OCI-M2 (cell line): Measurements from ENCODE around the gene KANSL1.
"Not testable (repeated sequence)": the region's sequence is repeated elsewhere in the genome, so short reads cannot be mapped to it uniquely, and the experiment has no call there.

Experiments
- DNase-seq: peaks from one replicate; lab custom pipeline; 2025; ENCODE audit not compliant: unreplicated experiment; lab: John Stamatoyannopoulos, UW

KANSL1 gene

GRCh38 chr17:46026166-46027047 is 166.8 kb downstream of the KANSL1 start:
- no peak for DNase-seq

DNA sequence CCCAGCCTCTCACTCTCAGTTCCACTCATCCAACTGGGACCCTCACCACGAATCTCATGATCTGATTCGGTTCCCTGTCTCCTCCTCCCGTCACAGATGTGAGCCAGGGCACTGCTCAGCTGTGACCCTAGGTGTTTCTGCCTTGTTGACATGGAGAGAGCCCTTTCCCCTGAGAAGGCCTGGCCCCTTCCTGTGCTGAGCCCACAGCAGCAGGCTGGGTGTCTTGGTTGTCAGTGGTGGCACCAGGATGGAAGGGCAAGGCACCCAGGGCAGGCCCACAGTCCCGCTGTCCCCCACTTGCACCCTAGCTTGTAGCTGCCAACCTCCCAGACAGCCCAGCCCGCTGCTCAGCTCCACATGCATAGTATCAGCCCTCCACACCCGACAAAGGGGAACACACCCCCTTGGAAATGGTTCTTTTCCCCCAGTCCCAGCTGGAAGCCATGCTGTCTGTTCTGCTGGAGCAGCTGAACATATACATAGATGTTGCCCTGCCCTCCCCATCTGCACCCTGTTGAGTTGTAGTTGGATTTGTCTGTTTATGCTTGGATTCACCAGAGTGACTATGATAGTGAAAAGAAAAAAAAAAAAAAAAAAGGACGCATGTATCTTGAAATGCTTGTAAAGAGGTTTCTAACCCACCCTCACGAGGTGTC is 167.6 kb downstream of the KANSL1 start:
- no peak for DNase-seq

DNA sequence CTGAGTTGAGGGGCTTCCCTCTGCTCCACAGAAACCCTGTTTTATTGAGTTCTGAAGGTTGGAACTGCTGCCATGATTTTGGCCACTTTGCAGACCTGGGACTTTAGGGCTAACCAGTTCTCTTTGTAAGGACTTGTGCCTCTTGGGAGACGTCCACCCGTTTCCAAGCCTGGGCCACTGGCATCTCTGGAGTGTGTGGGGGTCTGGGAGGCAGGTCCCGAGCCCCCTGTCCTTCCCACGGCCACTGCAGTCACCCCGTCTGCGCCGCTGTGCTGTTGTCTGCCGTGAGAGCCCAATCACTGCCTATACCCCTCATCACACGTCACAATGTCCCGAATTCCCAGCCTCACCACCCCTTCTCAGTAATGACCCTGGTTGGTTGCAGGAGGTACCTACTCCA is 168.2 kb downstream of the KANSL1 start:
- DNase-seq, result no peak

DNA sequence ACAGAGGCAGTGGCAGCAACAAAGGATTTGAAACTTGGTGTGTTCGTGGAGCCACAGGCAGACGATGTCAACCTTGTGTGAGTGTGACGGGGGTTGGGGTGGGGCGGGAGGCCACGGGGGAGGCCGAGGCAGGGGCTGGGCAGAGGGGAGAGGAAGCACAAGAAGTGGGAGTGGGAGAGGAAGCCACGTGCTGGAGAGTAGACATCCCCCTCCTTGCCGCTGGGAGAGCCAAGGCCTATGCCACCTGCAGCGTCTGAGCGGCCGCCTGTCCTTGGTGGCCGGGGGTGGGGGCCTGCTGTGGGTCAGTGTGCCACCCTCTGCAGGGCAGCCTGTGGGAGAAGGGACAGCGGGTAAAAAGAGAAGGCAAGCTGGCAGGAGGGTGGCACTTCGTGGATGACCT is 168.6 kb downstream of the KANSL1 start:
- no peak for DNase-seq

DNA sequence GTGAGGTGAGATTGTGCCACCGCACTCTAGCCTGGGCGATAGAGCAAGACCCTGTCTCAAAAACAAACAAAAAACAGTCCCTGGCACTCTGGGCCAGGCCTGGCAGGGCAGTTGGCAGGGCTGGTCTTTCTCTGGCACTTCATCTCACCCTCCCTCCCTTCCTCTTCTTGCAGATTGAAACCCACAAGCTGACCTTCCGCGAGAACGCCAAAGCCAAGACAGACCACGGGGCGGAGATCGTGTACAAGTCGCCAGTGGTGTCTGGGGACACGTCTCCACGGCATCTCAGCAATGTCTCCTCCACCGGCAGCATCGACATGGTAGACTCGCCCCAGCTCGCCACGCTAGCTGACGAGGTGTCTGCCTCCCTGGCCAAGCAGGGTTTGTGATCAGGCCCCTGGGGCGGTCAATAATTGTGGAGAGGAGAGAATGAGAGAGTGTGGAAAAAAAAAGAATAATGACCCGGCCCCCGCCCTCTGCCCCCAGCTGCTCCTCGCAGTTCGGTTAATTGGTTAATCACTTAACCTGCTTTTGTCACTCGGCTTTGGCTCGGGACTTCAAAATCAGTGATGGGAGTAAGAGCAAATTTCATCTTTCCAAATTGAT is 169.3 kb downstream of the KANSL1 start:
- no peak for DNase-seq

DNA sequence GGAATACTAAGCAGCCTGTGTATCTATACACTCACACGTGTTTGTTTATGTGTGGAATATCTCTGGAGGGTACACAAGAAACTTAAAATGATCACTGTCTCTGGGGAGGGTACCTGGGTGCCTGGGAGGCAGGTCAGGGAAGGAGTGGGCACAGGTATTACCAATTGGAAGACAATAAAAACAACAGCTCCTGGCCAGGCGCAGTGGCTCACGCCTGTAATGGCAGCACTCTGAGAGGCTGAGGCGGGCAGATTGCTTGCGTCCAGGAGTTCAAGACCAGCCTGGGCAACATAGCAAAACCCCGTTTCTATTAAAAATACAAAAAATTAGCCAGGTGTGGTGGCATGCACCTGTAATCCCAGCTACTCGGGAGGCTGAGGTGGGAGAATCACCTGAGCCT is 169.9 kb downstream of the KANSL1 start:
- DNase-seq, result not testable (repeated sequence)

GRCh38 chr17:46020998-46021397 is 172.2 kb downstream of the KANSL1 start:
- DNase-seq, result no peak

GRCh38 chr17:46020023-46020761 is 173.0 kb downstream of the KANSL1 start:
- no peak for DNase-seq

DNA sequence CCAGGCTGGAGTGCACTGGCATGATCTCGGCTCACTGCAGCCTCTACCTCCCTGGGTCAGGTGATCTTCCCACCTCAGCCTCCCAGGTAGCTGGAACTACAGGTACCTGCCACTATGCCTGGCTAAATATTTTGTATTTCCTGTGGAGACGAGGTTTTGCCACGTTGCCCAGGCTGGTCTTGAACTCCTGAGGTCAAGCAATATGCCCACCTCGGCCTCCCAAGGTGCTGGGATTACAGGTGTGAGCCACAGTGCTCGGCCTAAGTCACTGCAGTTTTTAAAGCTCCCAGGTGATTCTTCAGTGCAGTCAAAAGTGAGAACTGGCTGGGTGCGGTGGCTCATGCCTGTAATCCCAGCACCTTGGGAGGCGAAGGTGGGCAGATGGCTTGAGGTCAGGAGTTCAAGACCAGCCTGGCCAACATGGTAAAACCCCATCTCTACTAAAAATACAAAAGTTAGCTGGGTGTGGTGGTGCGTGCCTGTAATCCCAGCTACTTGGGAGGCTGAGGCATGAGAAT is 173.8 kb downstream of the KANSL1 start:
- not testable (repeated sequence) for DNase-seq

DNA sequence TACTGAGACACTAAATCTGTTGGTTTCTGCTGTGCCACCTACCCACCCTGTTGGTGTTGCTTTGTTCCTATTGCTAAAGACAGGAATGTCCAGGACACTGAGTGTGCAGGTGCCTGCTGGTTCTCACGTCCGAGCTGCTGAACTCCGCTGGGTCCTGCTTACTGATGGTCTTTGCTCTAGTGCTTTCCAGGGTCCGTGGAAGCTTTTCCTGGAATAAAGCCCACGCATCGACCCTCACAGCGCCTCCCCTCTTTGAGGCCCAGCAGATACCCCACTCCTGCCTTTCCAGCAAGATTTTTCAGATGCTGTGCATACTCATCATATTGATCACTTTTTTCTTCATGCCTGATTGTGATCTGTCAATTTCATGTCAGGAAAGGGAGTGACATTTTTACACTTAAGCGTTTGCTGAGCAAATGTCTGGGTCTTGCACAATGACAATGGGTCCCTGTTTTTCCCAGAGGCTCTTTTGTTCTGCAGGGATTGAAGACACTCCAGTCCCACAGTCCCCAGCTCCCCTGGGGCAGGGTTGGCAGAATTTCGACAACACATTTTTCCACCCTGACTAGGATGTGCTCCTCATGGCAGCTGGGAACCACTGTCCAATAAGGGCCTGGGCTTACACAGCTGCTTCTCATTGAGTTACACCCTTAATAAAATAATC is 179.6 kb downstream of the KANSL1 start:
- DNase-seq, result no peak

DNA sequence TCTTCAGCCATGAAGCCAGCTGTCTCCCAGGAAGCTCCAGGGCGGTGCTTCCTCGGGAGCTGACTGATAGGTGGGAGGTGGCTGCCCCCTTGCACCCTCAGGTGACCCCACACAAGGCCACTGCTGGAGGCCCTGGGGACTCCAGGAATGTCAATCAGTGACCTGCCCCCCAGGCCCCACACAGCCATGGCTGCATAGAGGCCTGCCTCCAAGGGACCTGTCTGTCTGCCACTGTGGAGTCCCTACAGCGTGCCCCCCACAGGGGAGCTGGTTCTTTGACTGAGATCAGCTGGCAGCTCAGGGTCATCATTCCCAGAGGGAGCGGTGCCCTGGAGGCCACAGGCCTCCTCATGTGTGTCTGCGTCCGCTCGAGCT is 180.1 kb downstream of the KANSL1 start:
- no peak for DNase-seq

- DNase-seq, result no peak
Measured at GRCh38 chr17:46012506-46013079, 180.6 kb downstream of the KANSL1 start.

- DNase-seq, result no peak
Measured at GRCh38 chr17:46011711-46012505, 181.3 kb downstream of the KANSL1 start.

GRCh38 chr17:46010597-46011186 is 182.5 kb downstream of the KANSL1 start:
- DNase-seq, result no peak

DNA sequence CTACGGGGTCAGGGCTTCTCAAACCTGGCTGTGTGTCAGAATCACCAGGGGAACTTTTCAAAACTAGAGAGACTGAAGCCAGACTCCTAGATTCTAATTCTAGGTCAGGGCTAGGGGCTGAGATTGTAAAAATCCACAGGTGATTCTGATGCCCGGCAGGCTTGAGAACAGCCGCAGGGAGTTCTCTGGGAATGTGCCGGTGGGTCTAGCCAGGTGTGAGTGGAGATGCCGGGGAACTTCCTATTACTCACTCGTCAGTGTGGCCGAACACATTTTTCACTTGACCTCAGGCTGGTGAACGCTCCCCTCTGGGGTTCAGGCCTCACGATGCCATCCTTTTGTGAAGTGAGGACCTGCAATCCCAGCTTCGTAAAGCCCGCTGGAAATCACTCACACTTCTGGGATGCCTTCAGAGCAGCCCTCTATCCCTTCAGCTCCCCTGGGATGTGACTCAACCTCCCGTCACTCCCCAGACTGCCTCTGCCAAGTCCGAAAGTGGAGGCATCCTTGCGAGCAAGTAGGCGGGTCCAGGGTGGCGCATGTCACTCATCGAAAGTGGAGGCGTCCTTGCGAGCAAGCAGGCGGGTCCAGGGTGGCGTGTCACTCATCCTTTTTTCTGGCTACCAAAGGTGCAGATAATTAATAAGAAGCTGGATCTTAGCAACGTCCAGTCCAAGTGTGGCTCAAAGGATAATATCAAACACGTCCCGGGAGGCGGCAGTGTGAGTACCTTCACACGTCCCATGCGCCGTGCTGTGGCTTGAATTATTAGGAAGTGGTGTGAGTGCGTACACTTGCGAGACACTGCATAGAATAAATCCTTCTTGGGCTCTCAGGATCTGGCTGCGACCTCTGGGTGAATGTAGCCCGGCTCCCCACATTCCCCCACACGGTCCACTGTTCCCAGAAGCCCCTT is 183.3 kb downstream of the KANSL1 start:
- DNase-seq, result no peak

DNA sequence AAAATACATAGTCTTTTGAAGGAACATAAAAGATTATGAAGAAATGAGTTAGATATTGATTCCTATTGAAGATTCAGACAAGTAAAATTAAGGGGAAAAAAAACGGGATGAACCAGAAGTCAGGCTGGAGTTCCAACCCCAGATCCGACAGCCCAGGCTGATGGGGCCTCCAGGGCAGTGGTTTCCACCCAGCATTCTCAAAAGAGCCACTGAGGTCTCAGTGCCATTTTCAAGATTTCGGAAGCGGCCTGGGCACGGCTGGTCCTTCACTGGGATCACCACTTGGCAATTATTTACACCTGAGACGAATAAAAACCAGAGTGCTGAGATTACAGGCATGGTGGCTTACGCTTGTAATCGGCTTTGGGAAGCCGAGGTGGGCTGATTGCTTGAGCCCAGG is 184.6 kb downstream of the KANSL1 start:
- no peak for DNase-seq

DNA sequence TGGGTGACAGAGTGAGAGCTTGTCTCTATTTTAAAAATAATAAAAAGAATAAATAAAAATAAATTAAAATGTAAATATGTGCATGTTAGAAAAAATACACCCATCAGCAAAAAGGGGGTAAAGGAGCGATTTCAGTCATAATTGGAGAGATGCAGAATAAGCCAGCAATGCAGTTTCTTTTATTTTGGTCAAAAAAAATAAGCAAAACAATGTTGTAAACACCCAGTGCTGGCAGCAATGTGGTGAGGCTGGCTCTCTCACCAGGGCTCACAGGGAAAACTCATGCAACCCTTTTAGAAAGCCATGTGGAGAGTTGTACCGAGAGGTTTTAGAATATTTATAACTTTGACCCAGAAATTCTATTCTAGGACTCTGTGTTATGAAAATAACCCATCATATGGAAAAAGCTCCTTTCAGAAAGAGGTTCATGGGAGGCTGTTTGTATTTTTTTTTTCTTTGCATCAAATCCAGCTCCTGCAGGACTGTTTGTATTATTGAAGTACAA is 185.7 kb downstream of the KANSL1 start:
- no peak for DNase-seq

GRCh38 chr17:46006082-46006481 is 187.1 kb downstream of the KANSL1 start:
- not testable (repeated sequence) for DNase-seq
